ENCODE data around the gene TTN.

The TTN gene

DNA sequence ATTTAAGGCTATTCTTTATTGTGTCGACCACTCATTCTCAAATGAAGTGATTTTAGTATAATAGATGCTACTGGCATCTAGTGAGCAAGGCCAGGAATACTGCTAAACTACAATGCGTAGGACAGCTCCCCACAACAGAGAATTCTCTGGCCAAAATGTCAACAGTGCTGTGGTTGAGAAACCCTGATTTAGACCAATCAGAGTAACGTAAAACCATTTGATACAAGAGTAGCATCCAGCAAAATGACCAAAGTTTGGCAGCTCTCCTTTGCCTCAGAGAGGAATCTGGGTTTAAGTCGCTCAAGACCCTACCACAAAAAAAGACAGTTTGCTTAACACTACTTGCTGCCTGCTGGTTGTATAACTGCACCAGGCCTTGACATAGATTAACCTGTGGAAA lies 37.0 kb upstream of the TTN start:
- no peak overlapping the region for H3K4me3 ChIP-seq (replicated peaks; ENCODE audit: low read depth, low read length)
- TF ChIP-seq, protein P1, sequence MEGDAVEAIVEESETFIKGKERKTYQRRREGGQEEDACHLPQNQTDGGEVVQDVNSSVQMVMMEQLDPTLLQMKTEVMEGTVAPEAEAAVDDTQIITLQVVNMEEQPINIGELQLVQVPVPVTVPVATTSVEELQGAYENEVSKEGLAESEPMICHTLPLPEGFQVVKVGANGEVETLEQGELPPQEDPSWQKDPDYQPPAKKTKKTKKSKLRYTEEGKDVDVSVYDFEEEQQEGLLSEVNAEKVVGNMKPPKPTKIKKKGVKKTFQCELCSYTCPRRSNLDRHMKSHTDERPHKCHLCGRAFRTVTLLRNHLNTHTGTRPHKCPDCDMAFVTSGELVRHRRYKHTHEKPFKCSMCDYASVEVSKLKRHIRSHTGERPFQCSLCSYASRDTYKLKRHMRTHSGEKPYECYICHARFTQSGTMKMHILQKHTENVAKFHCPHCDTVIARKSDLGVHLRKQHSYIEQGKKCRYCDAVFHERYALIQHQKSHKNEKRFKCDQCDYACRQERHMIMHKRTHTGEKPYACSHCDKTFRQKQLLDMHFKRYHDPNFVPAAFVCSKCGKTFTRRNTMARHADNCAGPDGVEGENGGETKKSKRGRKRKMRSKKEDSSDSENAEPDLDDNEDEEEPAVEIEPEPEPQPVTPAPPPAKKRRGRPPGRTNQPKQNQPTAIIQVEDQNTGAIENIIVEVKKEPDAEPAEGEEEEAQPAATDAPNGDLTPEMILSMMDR (IDR thresholded peaks at IDR 0.05; ENCODE audit: low read length, missing control alignments), result no peak
- no peak for DNase-seq (ENCODE audit: low read depth)

DNA sequence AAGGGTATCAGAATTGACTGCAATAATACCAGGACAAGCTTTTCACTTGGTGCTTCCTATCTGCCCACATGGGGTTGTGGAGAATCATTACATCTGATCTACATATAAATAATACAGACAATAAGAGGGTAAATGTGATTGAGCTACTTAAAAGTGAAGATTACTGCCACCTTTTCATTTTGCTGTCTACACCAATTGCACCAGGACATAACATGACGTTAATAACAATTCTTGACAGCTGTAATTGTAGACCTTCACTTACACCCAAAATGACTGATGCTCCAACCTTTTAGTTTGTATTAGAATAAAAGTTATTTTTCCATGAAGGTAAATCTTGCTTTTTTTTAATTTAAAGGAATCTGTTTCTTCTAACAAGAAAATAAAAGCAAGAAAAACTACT lies 36.5 kb upstream of the TTN start:
- H3K4me3 ChIP-seq (replicated peaks; ENCODE audit: low read depth, low read length), result no peak overlapping the region
- TF ChIP-seq, protein P1 (IDR thresholded peaks at IDR 0.05; ENCODE audit: low read length, missing control alignments), result no peak
- no peak for DNase-seq (ENCODE audit: low read depth)

DNA sequence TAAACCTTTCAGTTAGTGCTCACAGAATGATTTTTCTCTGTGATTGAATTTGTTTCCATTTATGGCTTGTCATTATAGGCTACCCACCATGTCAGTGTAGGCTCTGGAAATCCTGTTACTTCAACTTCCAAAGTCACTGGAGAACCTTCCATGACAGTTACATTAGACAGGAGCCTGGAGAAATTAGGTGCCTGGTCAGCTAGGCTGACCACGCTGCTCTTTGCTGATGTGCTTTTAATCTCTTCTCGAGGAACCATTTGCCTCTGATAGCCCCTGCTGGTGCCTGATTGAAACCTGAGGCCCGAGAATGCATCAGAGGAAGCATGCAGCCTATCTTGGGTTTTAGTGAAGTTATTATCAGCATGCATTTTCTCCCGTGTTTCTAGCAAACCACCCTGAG lies 29.6 kb upstream of the TTN start:
- H3K4me3 ChIP-seq (replicated peaks; ENCODE audit: low read depth, low read length), result no peak overlapping the region
- TF ChIP-seq, protein P1 (IDR thresholded peaks at IDR 0.05; ENCODE audit: low read length, missing control alignments), result no peak
- DNase-seq (ENCODE audit: low read depth), result no peak

DNA sequence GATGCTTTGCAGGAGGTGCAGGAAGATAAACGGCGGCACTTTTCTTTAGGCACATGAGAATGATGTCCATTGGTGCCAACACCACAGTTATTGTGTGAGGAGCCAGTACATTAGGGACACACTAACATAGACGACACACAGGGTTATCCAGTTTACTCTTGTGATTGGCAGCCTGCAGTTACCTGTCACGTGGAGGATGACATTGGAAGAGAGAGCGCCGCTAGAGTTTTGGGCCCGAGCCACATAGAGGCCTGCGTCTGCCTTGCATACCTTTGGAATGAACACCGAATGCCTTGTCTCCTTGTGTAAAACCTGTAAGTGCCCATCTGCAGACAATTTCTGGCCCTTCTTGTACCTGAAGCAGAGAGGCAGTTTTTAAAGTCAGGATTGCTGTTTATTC lies 26.9 kb upstream of the TTN start:
- DNase-seq (ENCODE audit: low read depth), result no peak
- TF ChIP-seq, protein P1 (IDR thresholded peaks at IDR 0.05; ENCODE audit: low read length, missing control alignments), result no peak
- H3K4me3 ChIP-seq (replicated peaks; ENCODE audit: low read depth, low read length), result no peak overlapping the region

DNA sequence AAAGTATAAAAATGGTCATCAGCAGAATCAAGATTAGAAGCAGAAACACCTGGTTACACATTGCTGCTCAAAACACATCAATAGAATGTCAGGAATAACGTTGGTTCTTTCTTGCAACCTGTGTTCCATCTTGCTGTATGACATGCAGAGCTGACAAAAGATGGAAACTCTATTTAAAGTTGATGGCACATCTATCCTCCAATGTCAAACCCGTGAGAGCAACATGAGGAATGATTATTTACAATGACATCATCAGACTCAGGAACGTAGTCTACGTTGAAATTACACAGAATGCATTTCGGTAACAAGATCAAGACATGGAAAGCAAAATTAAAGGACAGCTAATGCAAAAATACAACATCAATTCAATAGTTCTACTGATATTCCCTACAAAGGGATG lies 26.2 kb upstream of the TTN start:
- H3K4me3 ChIP-seq (replicated peaks; ENCODE audit: low read depth, low read length), result no peak overlapping the region
- TF ChIP-seq, protein P1 (IDR thresholded peaks at IDR 0.05; ENCODE audit: low read length, missing control alignments), result no peak
- DNase-seq (ENCODE audit: low read depth), result no peak

GRCh38 chr2:178830451-178830850 lies 23.2 kb upstream of the TTN start:
- TF ChIP-seq, protein P1 (IDR thresholded peaks at IDR 0.05; ENCODE audit: low read length, missing control alignments), result no peak
- no peak for DNase-seq (ENCODE audit: low read depth)
- no peak overlapping the region for H3K4me3 ChIP-seq (replicated peaks; ENCODE audit: low read depth, low read length)

DNA sequence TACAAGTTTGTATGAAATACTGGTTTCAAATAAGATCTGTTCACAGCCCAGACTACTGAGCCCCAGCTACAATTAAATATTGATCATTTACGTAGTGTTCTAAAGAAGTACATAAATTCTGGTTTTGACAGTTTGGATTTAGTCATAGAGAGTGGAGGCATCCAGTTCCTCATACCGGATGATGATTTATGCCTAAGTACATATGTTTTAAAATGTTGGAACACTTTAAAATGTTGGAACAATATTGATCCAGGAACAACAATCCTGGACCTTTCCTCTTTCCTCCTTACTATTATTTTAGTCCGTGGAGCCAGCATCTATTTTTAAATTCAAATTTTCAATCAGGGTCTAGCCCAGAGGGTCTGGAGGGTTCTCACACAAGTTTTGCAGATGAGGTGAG lies 22.8 kb upstream of the TTN start:
- DNase-seq (ENCODE audit: low read depth), result no peak
- TF ChIP-seq, protein P1 (IDR thresholded peaks at IDR 0.05; ENCODE audit: low read length, missing control alignments), result no peak
- no peak overlapping the region for H3K4me3 ChIP-seq (replicated peaks; ENCODE audit: low read depth, low read length)

Data from fibroblast of pulmonary artery (primary cell).